Measurements from ENCODE around the gene SEMA3B. TPM values are rescaled to one million over a fixed set of nuclear protein-coding genes. Genes with fewer than 3 reads are reported as not detected.
"Not testable (repeated sequence)": the region's sequence is repeated elsewhere in the genome, so short reads cannot be mapped to it uniquely, and the experiment has no call there.

The SEMA3B gene
- total RNA-seq, 1 donor from 2014 or later: 0.66 TPM

- peak; percentile 47 for DNase-seq (ENCODE audit: low read depth, low spot score)
These were observed 31.0 kb upstream of the SEMA3B start for GRCh38 chr3:50237754-50238548.

- no peak for DNase-seq (ENCODE audit: low read depth, low spot score)
These were observed 30.4 kb upstream of the SEMA3B start for GRCh38 chr3:50238549-50239026.

- no peak for DNase-seq (ENCODE audit: low read depth, low spot score)
These were observed 29.3 kb upstream of the SEMA3B start for GRCh38 chr3:50239649-50240048.

DNA sequence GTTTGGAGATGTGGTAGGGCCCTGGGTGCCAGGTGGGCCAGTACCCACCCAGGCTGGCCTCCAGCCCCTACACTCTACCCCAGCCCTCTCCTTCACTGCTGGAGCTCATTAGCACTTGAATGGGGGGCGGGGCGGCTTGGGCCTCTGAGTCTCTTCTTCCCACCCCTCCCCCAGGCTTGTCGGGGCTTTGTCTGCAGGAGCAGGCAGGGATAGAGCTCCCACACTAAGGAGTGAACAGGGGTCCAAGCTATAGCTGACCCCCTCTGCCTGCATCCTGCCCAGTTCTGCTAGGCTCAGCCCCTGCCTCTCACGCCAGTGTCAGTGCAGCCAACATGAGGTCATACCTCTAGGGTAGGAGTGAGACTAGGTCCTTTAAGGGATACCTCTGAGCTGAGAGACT is 27.8 kb upstream of the SEMA3B start:
- no peak for DNase-seq (ENCODE audit: low read depth, low spot score)

GRCh38 chr3:50241713-50242380 is 27.1 kb upstream of the SEMA3B start:
- DNase-seq (ENCODE audit: low read depth, low spot score): no peak

GRCh38 chr3:50242381-50242770 is 26.6 kb upstream of the SEMA3B start:
- DNase-seq (ENCODE audit: low read depth, low spot score): no peak

DNA sequence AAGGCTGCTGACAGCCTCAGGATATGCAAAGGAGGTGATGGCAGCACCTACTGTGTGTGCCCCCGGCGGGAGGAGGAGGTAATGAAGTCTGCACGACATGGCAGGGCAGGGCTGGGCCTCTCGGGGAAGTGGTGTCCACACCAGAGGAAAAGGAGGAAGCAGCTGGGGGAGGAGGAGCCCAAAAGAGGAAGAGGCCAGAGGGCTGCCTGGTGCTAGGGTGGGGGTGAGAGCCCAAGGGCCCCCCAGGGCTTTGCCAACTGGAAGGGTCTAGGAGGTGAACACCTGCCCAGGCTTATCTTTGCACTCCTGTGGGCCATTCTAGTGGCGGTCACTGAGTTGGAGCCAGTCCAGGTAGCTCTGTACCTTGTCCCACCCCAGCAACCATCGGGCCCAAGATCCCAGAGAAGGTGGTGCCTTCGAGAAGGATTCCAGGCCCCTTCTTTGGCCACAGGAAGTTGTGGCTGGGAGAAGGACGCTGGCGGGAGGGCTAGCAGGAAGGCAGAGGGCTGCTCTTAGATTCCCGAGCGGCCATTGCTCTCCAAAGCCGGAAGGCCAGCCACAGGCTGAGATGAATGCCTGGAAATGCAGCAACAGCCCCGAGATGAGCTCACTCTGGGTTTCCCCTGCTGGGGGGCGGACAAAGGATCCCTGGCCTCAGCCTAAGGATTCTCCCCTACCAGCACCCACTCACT is 25.9 kb upstream of the SEMA3B start:
- peak; percentile 87 for DNase-seq (ENCODE audit: low read depth, low spot score)

DNA sequence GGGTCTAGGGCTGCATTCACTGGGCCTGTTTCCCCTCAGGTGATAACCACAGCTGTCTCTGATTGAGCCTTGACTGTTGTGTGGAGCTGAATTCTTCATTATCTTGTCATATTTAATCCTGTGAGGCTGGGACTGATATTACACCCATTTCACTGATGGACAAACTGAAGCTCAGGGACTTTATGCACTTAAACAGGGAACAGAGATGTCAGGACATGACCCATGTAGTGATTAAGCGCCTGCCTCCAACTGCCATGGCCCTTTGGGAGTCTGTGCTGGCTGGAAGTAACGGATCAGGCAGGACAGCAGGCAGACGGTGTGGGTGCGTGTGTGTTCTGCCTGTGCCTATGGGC is 25.4 kb upstream of the SEMA3B start:
- no peak for DNase-seq (ENCODE audit: low read depth, low spot score)

DNA sequence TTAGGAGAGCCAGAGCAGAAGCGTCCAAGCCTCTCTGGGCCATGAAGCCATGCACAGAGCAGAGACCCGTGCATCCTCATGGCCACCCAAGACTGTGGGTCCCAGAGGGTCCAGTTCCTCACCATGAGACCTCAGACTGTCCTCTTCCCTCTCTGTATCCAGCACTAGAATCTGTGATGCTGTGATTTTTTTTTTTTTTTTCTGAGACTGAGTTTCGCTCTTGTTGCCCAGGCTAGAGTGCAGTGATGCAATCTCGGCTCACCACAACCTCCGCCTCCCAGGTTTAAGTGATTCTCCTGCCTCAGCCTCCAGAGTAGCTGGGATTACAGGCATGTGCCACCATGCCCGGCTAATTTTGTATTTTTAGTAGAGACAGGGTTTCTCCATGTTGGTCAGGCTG is 24.1 kb upstream of the SEMA3B start:
- DNase-seq (ENCODE audit: low read depth, low spot score): not testable (repeated sequence)

DNA sequence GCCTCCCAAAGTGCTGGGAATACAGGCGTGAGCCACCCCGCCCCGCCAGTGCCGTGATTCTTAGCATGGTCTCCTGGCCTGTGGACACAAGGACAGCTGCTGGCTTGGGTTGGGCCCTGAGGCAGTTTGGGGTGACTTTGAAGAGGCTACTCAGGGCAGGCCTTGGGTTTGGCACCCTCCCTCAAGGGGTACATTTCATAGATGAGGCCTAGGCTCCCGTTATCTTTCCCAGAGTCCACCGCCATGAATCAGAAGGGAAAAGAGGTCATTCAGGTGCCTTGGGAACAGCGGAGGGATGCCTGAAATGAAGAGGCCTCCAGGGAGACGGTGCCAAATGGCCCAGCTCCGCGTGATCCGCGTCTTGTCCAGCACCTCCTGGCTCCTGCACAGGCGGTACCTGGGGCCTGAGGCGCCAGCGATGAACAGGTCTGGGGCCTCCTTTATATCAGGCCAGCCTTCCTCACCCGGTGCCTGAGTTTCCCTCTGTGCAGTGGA is 23.6 kb upstream of the SEMA3B start:
- DNase-seq (ENCODE audit: low read depth, low spot score): no peak

DNA sequence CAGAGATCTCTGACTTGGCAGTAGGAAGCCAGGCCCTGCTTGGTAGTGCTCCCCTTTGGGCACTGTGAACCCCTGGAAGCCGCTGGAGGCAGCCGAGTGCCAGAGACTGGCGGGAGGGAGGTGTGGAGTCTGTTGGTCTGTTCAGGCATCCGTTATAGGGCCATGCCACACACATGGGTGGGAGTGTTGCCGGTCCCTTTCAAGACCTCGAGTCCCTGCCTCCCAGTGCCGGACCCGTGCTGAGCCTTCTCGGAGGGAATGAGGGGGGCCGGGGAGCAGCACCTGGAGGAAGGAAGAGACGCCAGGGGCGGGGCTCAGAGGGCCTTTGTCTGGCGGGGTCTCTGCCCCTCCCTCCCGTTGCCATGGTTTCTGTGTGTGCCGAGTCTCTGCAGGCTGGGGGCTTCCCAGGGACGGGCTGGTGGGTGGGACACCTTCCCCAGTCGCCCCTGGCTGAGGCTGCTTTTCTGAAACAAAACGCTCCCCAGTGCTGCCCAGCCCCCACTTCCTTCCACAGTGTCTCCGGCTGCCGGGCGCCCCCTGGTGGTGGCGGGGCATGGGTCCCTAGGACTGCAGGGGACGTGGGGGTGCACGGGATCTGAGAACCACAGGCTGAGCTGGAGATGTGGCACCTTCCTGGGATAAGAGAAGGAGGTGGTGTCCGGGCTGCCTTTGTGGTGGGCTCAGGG is 23.0 kb upstream of the SEMA3B start:
- peak; percentile 71 for DNase-seq (ENCODE audit: low read depth, low spot score)

GRCh38 chr3:50246517-50246954 is 22.4 kb upstream of the SEMA3B start:
- peak; percentile 70 for DNase-seq (ENCODE audit: low read depth, low spot score)

DNA sequence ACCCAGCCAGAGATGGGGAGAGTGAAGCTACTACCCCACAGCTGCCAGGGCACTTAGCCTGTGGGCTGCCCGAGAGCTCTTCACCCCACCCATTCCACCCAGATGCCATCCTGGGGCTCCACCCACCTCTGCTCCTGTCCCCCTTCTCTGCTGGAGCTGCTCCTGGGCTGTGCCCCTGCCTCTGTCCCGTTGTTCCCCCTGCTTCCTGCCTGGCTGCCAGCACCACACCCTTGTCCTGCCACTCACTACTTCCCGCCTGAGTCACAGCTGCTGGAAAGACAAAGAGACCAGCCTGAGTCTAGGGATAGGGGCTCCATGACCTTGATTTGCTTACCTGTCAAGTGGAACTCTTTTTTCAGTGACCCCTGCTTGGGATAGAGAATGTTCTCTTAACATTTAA is 20.6 kb upstream of the SEMA3B start:
- DNase-seq (ENCODE audit: low read depth, low spot score): no peak

- DNase-seq (ENCODE audit: low read depth, low spot score): no peak
These were observed 19.5 kb upstream of the SEMA3B start for GRCh38 chr3:50249457-50249856.

DNA sequence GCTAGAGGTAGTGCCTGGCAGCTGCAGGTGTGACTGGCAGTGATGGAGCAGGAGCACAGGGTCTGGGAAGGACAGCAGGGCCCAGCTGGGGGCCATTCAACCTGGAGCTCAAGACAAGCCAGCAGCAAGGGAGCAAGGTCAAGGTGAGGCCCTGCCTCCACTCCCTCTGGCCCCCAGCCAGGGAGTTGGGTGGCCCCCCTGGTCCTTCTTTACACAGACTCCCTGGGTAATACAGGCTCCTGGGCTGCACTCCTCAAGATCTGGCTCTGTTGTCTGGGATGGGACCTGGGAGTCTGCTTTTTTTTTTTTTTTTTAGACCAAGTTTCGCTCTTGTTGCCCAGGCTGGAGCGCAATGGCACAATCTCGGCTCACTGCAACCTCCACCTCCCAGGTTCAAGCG is 18.4 kb upstream of the SEMA3B start:
- DNase-seq (ENCODE audit: low read depth, low spot score): no peak

DNA sequence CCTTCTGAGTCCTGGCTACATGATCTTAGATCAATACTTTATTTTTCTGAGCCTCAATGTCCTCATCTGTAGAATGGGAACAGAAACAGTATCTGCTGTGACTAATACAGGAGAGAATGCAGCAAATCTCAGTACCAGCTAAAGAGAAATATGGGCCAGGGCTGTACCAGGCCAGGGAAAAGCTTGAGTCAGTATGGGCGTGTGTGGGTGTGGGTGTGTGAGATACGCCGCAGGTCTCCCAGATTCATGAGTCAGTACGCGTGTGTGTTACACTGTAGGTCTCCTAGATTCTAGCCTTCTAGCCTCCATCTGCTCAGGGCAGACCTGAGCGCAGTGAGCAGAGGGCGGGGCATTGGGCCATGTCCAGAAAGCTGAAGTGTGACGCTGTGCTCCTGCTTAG is 17.7 kb upstream of the SEMA3B start:
- peak; percentile 59 for DNase-seq (ENCODE audit: low read depth, low spot score)

GRCh38 chr3:50254577-50255250 is 14.2 kb upstream of the SEMA3B start:
- DNase-seq (ENCODE audit: low read depth, low spot score): peak; percentile 82

- no peak for DNase-seq (ENCODE audit: low read depth, low spot score)
These were observed 13.7 kb upstream of the SEMA3B start for GRCh38 chr3:50255251-50255615.

DNA sequence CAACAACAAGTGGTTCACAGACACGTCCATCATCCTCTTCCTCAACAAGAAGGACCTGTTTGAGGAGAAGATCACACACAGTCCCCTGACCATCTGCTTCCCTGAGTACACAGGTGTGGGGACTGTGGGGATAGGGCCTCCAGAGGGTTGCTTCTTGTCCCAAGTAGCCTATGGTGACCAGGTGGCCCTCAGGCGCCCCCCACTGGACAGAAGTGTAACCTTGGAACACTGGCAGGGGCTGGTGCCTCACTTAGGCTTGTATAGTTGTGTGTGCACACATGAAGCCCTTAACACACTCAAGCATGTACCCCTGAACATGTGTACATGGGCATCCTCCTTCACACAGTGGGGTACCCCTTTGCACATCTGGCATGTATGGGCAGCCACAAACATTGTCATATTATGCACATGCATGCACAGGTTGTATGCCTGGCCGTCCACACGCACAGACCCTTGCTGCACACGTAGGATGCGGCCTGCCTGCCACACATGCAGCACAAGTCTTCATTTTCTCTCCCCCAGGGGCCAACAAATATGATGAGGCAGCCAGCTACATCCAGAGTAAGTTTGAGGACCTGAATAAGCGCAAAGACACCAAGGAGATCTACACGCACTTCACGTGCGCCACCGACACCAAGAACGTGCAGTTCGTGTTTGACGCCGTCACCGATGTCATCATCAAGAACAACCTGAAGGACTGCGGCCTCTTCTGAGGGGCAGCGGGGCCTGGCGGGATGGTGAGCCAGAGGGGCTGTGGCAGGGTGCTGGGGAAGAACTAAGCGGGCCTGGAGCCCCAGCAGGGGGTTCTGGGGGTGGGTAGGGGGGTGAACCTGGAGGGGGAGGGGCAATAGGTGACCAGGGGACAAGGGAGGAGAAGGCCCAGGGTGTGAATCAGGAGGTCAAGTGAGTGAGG is 11.7 kb upstream of the SEMA3B start:
- DNase-seq (ENCODE audit: low read depth, low spot score): no peak

Data from pulmonary artery endothelial cell (primary cell).